B cell (primary cell): ENCODE results near the gene AAK1.

ENCODE experiments used
- EZH2 ChIP-seq: IDR thresholded peaks from 2 replicates; pipeline ENCODE4 v1.6.1; 2012; ENCODE audit warnings: borderline replicate concordance, low read depth, mild to moderate bottlenecking, moderate library complexity, low read length; ENCODE audit not compliant: insufficient read depth, poor library complexity, severe bottlenecking
- TF ChIP-seq, protein P1 (sequence below): fragments of 200-600 bp; IDR thresholded peaks from one replicate; pipeline ENCODE4 v1.8.0; 2022; ENCODE audit warnings: antibody characterized with exemption, mild to moderate bottlenecking

GRCh38 chr2:69652206-69652605 is 8.7 kb upstream of the AAK1 start:
- TF ChIP-seq, protein P1, sequence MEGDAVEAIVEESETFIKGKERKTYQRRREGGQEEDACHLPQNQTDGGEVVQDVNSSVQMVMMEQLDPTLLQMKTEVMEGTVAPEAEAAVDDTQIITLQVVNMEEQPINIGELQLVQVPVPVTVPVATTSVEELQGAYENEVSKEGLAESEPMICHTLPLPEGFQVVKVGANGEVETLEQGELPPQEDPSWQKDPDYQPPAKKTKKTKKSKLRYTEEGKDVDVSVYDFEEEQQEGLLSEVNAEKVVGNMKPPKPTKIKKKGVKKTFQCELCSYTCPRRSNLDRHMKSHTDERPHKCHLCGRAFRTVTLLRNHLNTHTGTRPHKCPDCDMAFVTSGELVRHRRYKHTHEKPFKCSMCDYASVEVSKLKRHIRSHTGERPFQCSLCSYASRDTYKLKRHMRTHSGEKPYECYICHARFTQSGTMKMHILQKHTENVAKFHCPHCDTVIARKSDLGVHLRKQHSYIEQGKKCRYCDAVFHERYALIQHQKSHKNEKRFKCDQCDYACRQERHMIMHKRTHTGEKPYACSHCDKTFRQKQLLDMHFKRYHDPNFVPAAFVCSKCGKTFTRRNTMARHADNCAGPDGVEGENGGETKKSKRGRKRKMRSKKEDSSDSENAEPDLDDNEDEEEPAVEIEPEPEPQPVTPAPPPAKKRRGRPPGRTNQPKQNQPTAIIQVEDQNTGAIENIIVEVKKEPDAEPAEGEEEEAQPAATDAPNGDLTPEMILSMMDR: no peak
- TF ChIP-seq EZH2: no peak
